Stomach smooth muscle (tissue), 2 donors: Measurements from ENCODE around the gene INSIG2.
A peak's percentile ranks its signal among the peaks of the same experiment; 100 is the strongest.

Experiments
- H3K27ac ChIP-seq: one replicate; pipeline ENCODE4 v1.7.0; 2013; ENCODE audit warnings: mild to moderate bottlenecking, low read length, inconsistent platforms
- H3K27me3 ChIP-seq, 2 donors: one replicate each; pipeline ENCODE4 v1.7.0; 2013; ENCODE audit warnings: low read length in 2 of 2; ENCODE audit not compliant: insufficient read depth in 2 of 2, control insufficient read depth in 1 of 2
- H3K36me3 ChIP-seq, 2 donors: one replicate each; pipeline ENCODE4 v1.7.0; 2013; ENCODE audit warnings: low read length in 2 of 2; ENCODE audit not compliant: control insufficient read depth in 2 of 2, insufficient read depth in 2 of 2
- H3K4me1 ChIP-seq: one replicate; pipeline ENCODE4 v1.7.0; 2013; ENCODE audit warnings: low read length; ENCODE audit not compliant: control insufficient read depth, insufficient read depth
- H3K4me3 ChIP-seq, 2 donors: one replicate each; pipeline ENCODE4 v1.7.0; 2013; ENCODE audit warnings: low read length in 2 of 2
- H3K9ac ChIP-seq, 2 donors: one replicate each; pipeline ENCODE4 v1.7.0; 2013; ENCODE audit warnings: low read length in 2 of 2, mild to moderate bottlenecking in 1 of 2
- H3K9me3 ChIP-seq, 2 donors: one replicate each; pipeline ENCODE4 v1.7.0; 2013; ENCODE audit warnings: low read length in 2 of 2; ENCODE audit not compliant: control insufficient read depth in 2 of 2
- donor health status: healthy.
- donor health status: Pancreatic carcinoma.

INSIG2 gene

DNA sequence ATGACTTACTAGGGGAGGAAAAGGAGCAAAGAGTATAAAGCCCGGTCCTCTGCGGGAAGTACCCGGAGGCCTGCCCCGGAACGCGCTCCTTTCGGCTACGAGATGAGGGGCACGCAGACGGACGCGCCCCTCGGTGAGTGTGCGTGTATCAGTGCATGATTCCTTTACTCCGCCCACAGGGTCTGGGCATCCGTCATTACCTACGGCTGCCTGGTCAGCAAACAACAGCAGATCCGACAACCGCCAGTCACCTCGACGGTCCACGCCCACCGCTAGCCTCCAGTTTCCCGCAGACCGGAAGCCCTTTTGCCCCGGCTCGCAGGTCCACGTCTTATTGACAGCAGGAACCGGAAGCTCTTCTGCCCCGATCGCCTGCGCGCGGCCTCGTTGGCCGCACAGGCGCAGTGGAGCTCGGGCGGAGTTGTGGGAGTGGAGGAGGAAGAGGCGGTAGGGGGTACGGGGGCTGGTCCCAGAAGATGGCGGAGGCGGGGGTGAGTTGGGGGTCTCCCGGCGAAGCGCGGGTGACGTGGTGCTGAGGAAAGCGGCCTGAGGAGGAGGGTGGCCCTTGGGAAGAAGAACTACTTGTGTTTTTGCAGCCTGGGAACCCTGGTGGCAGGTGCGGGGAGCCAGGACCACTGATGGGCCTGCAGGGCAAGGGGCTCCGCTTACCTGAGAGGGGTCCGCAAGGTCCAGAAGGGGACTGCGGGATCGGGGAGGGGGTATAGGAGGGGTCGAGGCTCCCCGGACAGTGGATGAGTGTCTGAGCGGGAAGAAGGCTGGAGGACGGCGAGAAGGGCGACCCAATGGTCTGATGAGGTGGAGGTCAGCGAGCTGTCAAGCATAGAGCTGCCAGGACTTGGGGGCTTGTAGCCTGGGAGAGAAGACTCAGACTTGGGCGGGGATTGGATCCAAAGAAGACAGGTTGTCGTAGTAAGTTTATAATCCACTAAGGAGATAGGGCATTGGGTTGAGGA, at the start of gene INSIG2:
Gene INSIG2 (plus strand): TSS at position 421 of the 974 bp plus-strand sequence. CDS start 8,086 bp downstream, outside the sequence.
- H3K4me3 ChIP-seq: peak within 1 kb of the TSS; percentile 83 to 90
- H3K9ac ChIP-seq: peak within 1 kb of the TSS; percentile 56 to 73
- H3K27me3 ChIP-seq: no peaks in the 10 kb centered on the region
- no peaks in the 10 kb centered on the region for H3K9me3 ChIP-seq
- no peak within 1 kb of the TSS for H3K27ac ChIP-seq
- no peaks in the 10 kb centered on the region for H3K4me1 ChIP-seq
- H3K36me3 ChIP-seq: no peaks in the 10 kb centered on the region

DNA sequence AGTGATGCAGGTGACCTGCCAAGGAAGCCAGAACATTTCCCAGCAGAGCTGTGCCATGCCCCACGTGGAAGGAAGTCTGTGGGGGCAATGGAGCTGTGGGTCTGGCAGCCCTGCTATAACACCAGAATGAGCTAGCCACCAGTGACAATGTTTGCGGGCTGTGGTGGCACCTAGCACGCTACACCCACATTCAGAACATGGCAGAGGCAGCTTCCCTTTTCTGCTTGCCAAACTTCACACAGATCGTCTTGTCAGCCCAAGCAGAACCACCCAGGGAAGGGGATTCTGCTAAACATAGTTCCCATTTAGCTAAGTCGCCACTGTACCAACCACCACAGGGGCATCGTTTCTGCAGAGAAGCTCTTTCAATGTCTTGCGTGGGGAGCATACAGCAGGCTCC, 47.4 kb upstream of the INSIG2 start:
- H3K27ac ChIP-seq: no peak overlapping the region
- peaks cover 3 to 5% of the 10 kb centered on the region in 2 donors for H3K27me3 ChIP-seq
- H3K9ac ChIP-seq: no peak overlapping the region
- H3K4me1 ChIP-seq: no peaks in the 10 kb centered on the region
- no peak overlapping the region for H3K4me3 ChIP-seq
- no peaks in the 10 kb centered on the region for H3K36me3 ChIP-seq
- H3K9me3 ChIP-seq: peaks cover 0 to 3% of the 10 kb centered on the region in 2 donors

DNA sequence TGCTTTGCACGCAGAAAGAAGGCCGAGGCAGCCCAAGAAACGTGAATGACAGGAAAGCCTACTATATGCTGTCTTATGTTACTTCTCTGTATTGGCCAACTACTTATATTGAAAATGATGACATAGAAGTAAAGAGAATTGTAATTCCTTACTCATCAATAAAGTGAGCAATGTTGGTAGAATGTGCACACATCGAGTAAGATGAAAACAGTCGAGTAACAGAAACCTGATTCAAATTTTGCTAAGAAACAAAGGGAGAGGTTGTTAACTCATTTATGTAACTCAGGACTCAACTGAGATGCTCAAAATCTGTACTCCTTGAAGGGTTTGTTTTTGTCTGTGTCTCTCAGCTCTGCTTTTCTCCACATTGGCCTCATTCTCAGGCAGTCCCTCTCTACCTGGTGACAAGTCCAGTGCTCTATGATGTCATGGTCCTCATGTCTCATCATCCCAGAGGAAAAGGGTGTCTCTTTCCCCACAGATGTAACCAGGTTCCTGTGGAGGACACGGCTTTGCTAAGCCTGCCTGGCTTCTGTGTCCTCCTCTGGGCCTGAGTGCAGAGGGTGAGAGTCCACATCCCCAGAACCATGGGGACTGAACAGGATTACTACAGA, 44.1 kb upstream of the INSIG2 start:
- no peaks in the 10 kb centered on the region for H3K4me1 ChIP-seq
- no peaks in the 10 kb centered on the region for H3K36me3 ChIP-seq
- peaks cover 10 to 22% of the 10 kb centered on the region in 2 donors for H3K27me3 ChIP-seq
- no peaks in the 10 kb centered on the region for H3K9me3 ChIP-seq
- no peak overlapping the region for H3K4me3 ChIP-seq
- H3K27ac ChIP-seq: no peak overlapping the region
- H3K9ac ChIP-seq: no peak overlapping the region

DNA sequence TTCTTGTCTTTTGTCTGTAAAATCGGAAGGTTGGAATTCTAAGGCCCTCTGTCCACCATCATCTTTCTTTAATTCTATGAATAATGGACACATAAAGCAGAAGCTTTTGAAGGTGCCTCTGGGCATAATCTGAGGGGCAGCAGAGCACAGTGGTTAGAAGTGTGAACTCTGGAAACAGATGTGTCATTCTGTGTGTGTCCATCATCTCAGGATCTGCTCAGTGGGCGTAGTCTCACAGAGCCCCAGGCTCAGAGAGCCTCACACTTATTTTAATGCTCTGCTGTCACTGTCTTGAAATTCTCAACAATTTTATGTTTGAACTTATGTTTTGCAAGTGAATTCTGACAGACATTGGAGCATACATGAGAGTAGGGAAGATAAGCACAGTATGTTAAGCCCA, 43.4 kb upstream of the INSIG2 start:
- Histone ChIP-seq H3K27me3 (peaks cover 16 to 28% of the 10 kb centered on the region in 2 donors), H3K36me3 (no peaks in the 10 kb centered on the region), H3K27ac (no peak overlapping the region), H3K9me3 (no peaks in the 10 kb centered on the region), H3K9ac (no peak overlapping the region), H3K4me1 (no peaks in the 10 kb centered on the region), H3K4me3 (no peak overlapping the region)

DNA sequence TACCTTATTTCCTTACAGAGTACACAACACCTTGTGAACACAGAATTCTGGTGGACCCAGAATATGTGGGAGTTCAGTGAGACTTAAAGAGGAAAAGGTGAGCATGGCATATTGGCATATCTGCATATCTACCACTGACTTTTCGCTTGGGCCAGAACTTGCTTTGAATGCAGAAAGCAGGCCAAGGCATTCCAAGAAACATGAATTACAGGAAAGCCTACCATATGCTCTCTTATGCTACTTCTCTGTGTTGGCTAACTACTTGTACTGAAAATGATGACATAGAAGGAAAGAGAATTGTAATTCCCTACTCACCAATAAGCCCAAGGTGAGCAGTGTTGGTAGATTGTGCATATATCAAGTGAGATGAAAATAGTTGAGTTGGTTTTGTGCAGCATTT, 43.0 kb upstream of the INSIG2 start:
- H3K36me3 ChIP-seq: no peaks in the 10 kb centered on the region
- H3K9ac ChIP-seq: no peak overlapping the region
- peaks cover 20 to 33% of the 10 kb centered on the region in 2 donors for H3K27me3 ChIP-seq
- no peak overlapping the region for H3K27ac ChIP-seq
- no peaks in the 10 kb centered on the region for H3K4me1 ChIP-seq
- no peak overlapping the region for H3K4me3 ChIP-seq
- H3K9me3 ChIP-seq: no peaks in the 10 kb centered on the region

DNA sequence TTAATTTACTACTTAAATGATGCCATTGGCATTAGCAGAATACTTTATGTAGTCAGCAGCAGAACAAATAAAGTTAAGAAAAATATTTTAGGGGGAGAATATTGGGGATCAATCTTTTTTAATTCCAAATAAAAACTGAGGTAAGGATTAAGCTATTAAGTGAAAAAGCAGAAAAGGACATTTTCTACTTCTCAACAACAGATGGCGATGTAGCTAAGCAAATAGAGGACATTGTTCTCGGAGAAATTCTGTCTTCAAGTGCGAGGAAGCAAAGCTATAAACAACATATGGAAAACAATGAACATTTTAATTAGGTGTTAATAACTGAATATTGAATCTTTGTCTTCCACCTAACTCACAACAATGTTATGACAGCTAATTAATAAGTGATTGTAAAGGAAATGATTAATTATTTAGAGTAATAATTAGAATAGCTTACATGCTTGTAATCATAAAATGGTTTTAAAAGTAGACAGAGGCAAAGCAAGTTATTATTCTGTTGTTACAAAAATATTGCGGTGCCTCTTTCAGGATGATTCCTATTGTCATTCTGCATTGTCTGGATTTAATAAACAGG, 41.5 kb upstream of the INSIG2 start:
- H3K4me3 ChIP-seq: no peak overlapping the region
- no peaks in the 10 kb centered on the region for H3K36me3 ChIP-seq
- H3K9ac ChIP-seq: no peak overlapping the region
- H3K4me1 ChIP-seq: no peaks in the 10 kb centered on the region
- no peak overlapping the region for H3K27ac ChIP-seq
- peaks cover 18 to 44% of the 10 kb centered on the region in 2 donors for H3K27me3 ChIP-seq
- no peaks in the 10 kb centered on the region for H3K9me3 ChIP-seq

DNA sequence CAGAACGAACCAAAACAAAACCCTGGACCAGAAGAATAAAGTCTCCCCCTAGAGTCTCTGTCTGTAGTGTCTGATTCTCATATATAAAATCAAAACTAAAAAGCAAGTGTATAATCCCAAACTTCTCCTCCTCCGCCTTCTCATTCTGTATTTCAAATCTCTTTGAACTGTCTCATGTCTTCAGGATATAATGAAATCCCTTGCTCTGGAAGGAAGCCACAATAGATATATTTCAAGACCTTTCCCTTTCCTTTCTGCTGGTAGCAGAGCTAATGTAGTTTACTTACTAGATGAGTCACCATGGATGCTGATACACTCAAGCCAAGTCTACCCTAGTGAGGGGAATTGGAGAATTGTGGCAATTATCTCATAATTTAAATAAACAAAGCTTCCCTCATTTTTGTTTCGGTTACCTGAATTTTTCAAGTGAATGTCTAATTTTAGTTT, 40.9 kb upstream of the INSIG2 start:
- Histone ChIP-seq H3K27me3 (peaks cover 18 to 47% of the 10 kb centered on the region in 2 donors), H3K4me1 (no peaks in the 10 kb centered on the region), H3K27ac (no peak overlapping the region), H3K9ac (no peak overlapping the region), H3K9me3 (no peaks in the 10 kb centered on the region), H3K4me3 (no peak overlapping the region), H3K36me3 (no peaks in the 10 kb centered on the region)

DNA sequence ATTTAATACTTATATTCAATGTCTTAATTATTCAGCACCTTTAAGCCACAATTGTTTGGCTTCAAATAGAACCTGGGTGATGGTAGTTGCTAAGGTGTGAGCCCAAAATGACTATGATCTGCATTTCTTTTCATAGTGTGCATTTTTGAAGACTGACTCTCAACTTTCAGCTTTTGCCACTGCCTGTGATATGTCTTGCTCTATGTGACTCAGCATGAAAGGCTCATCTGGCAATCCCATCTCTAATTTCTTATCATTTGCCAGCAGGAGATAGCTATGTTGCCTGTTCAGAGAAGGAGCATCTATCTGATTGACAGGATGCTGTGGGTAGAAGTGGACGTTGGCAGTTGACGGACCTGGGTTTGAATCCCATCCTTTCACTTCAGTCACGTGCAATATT, 39.9 kb upstream of the INSIG2 start:
- H3K4me1 ChIP-seq: no peaks in the 10 kb centered on the region
- H3K27ac ChIP-seq: no peak overlapping the region
- H3K36me3 ChIP-seq: no peaks in the 10 kb centered on the region
- no peak overlapping the region for H3K4me3 ChIP-seq
- peaks cover 18 to 50% of the 10 kb centered on the region in 2 donors for H3K27me3 ChIP-seq
- no peaks in the 10 kb centered on the region for H3K9me3 ChIP-seq
- no peak overlapping the region for H3K9ac ChIP-seq

DNA sequence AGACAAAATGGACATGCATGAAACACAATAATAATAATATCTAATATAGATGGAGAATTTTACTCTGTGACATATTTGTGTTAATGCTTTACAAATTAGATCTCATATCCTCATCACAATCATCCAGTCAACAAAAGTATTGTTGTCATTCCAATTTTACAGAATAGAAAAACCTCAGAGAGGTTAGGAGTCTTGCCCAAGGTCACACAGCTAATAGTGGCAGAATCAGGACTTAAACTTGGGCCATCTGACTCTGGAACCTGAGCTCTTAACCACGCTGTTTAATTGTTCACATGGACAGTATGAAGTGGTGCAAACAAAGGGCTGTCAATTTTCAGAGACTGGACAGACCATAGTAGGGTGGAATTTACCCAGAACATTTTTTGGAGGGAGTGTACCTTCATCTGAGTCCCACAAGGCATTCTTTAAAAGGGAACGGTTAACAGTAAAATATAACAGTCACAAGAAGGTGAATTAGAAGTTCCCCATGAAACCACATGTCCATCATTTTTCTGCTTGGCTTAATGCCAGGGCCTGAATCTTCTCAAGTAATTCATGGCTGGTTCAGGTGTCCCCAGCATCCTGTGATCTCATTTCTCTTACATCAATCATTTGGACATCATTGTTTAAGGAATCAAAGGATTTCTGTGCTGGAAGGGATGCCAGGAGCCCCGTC, 39.0 kb upstream of the INSIG2 start:
- H3K27me3 ChIP-seq: peaks cover 20 to 51% of the 10 kb centered on the region in 2 donors

DNA sequence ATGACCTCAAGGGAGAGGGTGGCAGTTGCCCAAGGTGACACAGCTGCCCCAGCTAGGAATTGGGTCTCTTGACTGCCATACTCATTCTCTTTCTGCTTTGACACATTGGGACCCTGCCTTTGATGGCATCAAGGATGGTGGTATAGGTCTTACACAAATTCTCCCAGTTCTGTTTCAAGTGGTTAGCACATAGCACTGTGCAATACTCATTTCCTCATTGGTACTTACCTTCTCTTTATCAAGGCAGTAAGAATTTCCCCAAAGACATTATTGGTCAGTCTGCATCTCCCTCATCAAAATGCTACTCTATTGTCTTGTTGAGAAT, 38.5 kb upstream of the INSIG2 start:
- Histone ChIP-seq H3K4me1 (no peaks in the 10 kb centered on the region), H3K9ac (no peak overlapping the region), H3K9me3 (no peaks in the 10 kb centered on the region), H3K4me3 (no peak overlapping the region), H3K27me3 (peaks cover 23 to 51% of the 10 kb centered on the region in 2 donors), H3K36me3 (no peaks in the 10 kb centered on the region), H3K27ac (no peak overlapping the region)

More for the DNA sequence above, 39.0 kb upstream of the INSIG2 start:
- H3K36me3 ChIP-seq: no peaks in the 10 kb centered on the region
- no peaks in the 10 kb centered on the region for H3K9me3 ChIP-seq
- no peak overlapping the region for H3K4me3 ChIP-seq
- H3K27ac ChIP-seq: no peak overlapping the region
- no peaks in the 10 kb centered on the region for H3K4me1 ChIP-seq
- no peak overlapping the region for H3K9ac ChIP-seq
